ENCODE results near the gene B2M.
"Not testable (repeated sequence)": the region's sequence is repeated elsewhere in the genome, so short reads cannot be mapped to it uniquely, and the experiment has no call there.

The B2M gene

GRCh38 chr15:44711096-44711742, at the start of gene B2M, which contains the start of gene PATL2:
Gene B2M, plus strand, starts transcription at chr15:44711517. Its CDS starts 30 bp downstream, at chr15:44711547.
Gene PATL2, minus strand, starts transcription at chr15:44711323. Its CDS starts 34,833 bp downstream, at chr15:44676490.
- peak; percentile 88 for DNase-seq

DNA sequence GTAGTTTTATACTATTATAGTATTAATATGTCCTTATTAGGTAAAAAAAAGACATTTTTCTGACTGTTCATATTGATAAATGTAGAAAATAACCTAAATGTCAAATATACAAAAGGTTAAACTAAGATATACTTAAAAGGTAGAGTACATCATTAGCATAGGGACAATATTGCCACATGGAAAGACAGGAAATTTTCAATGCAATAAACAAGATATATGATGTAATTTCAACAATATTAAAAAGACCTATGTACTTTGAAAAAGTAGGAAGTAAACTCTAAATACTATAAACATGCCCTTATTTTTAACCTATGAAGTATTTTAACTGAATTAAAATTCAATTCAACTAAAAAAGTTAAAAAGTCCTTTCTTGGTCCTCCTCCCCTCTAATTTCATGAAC, 49.7 kb upstream of the B2M start:
- DNase-seq, result no peak

DNA sequence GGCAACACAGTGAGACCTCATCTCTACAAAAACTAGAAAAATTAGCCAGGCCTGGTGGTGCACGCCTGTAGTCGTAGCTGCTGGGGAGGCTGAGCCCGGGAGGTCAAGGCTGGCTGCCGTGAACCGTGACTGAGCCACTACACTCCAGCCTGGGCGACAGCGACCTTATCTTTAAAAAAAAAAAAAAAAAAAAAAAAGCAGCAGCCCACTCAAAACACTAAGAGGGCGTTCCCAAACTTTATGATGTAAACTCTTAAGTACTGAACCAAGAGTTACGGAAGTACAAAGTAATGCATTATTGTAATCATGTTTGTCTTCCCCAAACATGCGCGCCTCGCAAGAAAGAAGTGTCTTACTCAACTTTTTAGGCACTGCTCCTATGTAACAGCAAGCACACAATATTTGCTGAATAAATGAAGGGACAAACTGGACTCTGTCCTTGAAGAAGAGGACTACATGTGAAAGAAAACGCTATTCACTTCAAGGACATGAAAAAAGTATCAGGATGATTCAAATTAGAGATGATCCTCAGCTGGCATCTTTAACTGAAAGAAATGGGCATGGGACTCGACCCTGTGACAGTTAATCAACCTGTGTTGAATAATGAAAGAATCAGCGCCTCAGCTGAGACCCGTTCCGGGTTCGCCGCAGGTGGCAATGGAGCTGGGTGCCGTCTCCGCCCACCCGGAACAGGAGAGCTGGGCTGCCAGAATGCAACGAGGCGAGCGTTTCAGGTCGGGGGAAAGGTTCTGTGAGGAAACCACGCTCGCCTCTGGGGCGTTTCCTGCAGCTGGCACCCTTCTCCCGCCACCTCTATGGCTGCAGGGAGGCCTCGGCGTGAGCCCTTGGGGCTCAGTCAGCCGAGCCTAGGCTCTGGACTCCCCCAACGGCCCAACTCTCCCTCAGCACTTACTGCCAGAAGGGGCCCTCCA, 48.6 kb upstream of the B2M start:
- no peak for DNase-seq

DNA sequence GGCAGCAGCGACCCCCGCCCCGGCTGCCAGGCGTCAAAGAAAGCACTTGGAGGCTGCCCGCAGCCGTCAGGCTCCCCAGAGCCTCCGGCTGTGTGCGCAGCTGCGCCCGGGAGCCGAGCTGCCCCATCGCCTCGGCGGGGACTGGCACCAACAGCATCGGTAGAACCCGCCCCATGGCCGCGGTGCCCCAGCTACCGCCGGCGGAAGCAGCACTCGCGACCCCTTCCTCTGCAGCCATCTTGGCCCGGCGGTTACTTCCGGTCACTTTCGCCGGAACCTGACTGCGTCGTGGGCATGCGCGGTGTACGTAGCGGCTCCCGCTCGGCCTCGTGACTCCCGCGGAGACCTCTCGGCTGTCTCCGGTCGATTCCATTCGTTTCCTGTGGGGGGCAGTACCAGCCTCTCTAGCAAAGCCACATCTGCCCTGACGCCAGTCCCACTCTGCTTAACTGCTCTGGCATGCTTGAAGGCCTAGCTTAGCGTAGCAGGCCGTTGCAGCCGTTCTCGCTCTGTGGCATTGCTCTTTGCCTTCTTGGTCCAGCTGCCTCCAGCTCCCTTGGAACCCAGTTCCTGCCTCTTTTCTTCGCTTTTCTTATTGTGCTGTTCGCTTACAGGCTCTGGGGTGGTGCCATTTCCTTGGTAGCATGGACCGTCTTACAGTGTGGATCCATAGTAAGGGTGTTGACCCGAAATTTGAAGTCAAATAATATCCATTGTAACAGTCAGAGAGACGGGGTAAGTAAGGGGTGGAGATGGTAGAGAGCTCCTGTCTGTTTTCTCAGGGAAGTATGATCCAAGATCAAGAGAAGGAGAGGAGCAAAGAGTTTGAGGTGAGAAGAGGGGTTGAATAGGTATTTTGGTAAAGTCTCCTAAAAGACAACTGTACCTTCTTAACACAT, 47.7 kb upstream of the B2M start, which contains the start of gene SPG11:
Gene SPG11 (minus strand): TSS at position 253 of the 899 bp plus-strand sequence. CDS start 15 bp downstream, at position 238.
- peak; percentile 87 for DNase-seq

DNA sequence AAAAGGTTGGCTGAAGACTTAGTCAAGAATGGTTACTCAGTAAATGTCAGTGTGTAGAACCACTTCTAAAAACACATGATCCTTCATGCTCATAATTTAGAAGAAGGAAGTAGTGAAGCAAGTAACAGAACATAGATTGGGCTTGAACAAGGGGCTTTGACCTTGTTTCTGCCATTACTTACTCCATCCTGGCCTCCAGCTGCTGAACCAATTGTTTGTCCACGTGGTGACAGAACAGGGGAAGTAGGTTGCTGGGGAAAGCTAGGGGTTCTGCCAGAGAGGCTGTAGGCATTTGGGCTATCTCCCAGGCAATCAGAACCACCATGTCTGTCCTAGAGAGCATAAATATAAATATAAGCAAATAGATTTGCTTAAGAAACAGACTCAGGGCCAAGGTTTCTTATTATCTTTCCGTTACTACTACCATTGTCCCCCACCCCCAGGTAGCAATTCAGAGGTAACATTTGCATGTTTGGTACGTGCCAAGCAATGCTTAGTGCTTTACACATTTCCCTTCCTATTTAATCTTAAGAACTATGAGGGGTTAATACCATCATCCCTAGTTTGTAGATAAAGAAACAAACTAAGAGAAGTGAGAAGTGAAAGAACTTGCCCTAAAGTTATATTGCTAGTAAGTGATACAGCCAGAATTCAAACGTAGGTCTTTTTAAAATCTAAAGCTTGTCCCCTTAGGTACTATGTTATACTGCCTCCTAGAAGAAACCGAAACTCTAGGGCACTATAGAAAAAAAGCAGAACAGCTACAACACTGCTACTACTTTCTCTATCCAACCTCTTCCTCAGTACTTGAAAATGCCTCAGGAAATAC, 44.9 kb upstream of the B2M start:
- no peak for DNase-seq

DNA sequence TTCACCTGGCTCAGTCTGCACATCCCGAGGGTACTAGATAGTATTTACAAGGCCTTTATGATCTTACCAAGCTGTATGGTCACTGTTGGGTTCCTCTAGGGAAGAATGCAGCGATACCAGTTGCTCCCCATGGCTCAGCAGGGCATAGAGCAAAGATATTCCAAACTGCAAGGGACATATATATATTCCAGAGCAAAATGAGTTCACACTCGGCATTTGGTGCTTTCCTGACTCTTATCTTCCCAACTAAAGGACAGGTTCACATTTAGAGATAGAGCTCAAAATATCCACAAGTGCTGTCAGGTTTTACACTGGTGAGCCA, 44.3 kb upstream of the B2M start:
- DNase-seq, result no peak

- no peak for DNase-seq
Observed at GRCh38 chr15:44668921-44669320, 42.4 kb upstream of the B2M start.

- no peak for DNase-seq
Observed at GRCh38 chr15:44670087-44670950, 41.0 kb upstream of the B2M start.

DNA sequence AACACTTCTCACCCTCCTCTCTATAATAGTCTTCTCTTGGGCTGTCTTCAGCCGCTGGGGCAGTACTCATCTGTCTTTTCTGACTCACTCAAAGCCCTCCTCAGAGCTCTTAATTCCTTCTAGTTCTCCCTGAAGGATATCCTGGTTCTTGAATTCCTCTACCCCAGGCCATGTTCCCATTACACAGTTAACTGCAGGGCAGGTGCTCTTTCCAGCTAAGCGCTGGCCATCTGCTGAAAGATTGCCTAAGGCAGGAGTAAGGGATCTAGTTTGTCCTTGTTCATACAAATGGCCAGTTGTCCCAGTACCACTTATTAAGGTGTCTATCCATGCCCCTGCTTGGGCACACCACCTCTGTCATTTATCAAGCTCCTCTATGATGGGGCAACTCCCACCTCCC, 37.7 kb upstream of the B2M start:
- no peak for DNase-seq

GRCh38 chr15:44675911-44676310, 35.4 kb upstream of the B2M start:
- DNase-seq, result no peak

- DNase-seq, result peak; percentile 18
Observed at GRCh38 chr15:44676676-44677075, 34.6 kb upstream of the B2M start.

DNA sequence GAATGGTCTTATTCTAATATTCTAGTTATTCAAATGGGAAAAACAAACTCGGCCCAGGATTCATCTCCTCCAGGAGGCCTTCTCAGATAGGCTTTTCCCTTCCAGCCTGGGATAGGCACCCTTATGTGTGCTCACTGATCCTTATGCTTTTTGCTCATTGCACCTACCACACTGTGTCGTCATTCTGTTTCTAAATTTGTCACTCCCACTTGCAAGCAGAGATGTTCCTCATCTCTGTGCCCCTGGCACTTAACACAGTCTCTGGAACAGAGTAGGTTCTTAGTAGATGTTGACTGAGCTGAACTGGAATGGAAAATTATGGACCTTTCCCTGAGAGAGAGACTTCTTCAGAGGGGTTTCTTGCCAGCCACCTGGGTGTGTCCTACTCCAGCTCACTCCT, 29.1 kb upstream of the B2M start:
- no peak for DNase-seq

- peak; percentile 54 for DNase-seq
Observed at GRCh38 chr15:44682809-44683682, 28.3 kb upstream of the B2M start.

DNA sequence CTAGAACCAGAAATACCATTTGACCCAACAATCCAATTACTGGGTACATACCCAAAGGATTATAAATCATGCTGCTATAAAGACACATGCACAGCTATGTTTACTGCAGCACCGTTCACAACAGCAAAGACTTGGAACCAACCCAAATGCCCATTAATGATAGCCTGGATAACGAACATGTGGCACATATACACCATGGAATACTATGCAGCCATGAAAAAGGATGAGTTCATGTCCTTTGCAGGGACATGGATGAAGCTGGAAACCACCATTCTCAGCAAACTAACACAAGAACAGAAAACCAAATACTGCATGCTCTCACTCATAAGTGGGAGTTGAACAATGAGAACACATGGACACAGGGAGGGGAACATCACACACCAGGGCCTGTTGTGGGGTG, 22.0 kb upstream of the B2M start:
- not testable (repeated sequence) for DNase-seq

GRCh38 chr15:44690245-44690644, 21.1 kb upstream of the B2M start:
- DNase-seq, result not testable (repeated sequence)

GRCh38 chr15:44692659-44693058, 18.7 kb upstream of the B2M start:
- DNase-seq, result no peak

DNA sequence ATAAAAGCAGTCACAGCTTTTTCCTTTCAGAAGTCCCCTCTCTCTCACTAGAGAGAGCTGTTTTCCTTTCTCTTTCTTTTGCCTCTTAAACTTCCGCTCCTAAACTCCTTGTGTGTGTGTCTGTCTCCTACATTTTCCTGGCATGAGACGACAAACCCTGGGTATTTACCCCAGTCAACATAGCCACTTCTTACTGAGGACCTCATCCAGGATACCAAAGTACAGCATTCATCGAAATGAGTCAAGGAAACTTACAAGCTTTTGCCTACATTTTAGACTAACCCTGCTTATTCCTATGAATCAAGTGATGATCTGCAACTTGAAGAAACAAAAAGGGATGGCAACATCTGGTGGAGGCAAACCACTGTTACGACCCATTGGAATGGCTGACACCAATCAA, 16.9 kb upstream of the B2M start:
- no peak for DNase-seq

- DNase-seq, result no peak
Observed at GRCh38 chr15:44695294-44695693, 16.0 kb upstream of the B2M start.

DNA sequence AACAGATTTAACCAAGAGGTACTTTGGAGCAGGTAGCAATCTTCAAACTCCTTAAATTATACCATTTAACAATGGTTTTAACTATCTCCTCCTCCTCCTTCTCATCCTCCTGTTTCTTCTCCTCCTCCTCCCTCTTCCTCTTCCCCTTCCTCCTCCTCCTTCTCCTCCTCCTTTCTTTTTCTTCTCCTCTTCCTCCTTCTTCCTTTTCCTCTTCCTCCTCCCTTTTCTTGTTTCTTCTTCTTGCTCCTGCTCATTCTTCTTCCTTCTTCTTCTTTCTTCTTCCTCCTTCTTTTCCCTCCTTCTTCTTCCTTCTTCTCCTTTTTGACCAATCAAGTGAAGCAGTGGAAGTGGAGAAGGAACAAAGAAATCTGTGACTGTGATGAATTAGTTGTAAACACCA, 14.3 kb upstream of the B2M start:
- DNase-seq, result no peak

DNA sequence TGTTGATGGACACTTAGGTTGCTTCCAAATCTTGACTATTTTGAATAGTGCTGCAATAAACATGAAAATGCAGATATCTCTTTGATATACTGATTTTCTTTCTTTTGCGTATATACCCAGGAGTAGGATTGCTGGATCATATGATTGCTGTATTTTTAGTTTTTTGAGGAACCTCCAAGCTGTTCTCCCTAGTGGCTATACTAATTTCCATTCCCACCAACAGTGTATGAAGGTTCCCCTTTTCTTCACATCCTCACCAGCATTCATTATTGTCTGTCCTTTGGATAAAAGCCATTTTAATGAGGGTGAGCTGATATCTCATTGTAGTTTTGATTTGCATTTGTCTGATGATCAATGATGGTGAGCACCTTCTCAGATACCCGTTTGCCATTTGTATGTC, 12.7 kb upstream of the B2M start:
- DNase-seq, result no peak

All from DMS79 treated with DMSO at 0.1 percent for 48 hours (cell line).